WERI-Rb-1 (cell line): ENCODE results near the gene ZNF619.
"Not testable (repeated sequence)": the region's sequence is repeated elsewhere in the genome, so short reads cannot be mapped to it uniquely, and the experiment has no call there.

ENCODE experiments used
- DNase-seq: peaks from one replicate; pipeline ENCODE4 v3.0.0-alpha.2; 2020
- H3K27ac ChIP-seq: fragments of 250-450 bp; sonication (Bioruptor Pico); 2 replicates; pipeline ENCODE4 v1.5.1; 2020; ENCODE audit warnings: mild to moderate bottlenecking, moderate library complexity
- H3K27me3 ChIP-seq: fragments of 250-450 bp; sonication (Bioruptor Pico); 2 replicates; pipeline ENCODE4 v1.5.1; 2021; ENCODE audit warnings: mild to moderate bottlenecking, low read depth, moderate library complexity; ENCODE audit not compliant: insufficient read depth, severe bottlenecking
- H3K36me3 ChIP-seq: fragments of 250-450 bp; sonication (Bioruptor Pico); 2 replicates; pipeline ENCODE4 v1.5.1; 2020; ENCODE audit warnings: mild to moderate bottlenecking, moderate library complexity
- H3K4me3 ChIP-seq: 2 replicates; pipeline ENCODE4 v1.5.1; 2011; ENCODE audit warnings: low read depth, mild to moderate bottlenecking, control low read depth, low read length
- H3K9me3 ChIP-seq: fragments of 250-450 bp; sonication (Bioruptor Pico); 2 replicates; pipeline ENCODE4 v1.5.1; 2021; ENCODE audit warnings: mild to moderate bottlenecking, moderate library complexity; ENCODE audit not compliant: severe bottlenecking
- TF ChIP-seq, protein P1 (sequence below): IDR thresholded peaks from 2 replicates; pipeline ENCODE4 v1.5.1; 2011; ENCODE audit warnings: low read depth, mild to moderate bottlenecking, control low read depth, inconsistent platforms, low read length

The ZNF619 gene

GRCh38 chr3:40455328-40455727 lies 21.6 kb upstream of the ZNF619 start:
- no peaks in the 10 kb centered on the region for H3K9me3 ChIP-seq
- no peak overlapping the region for H3K27ac ChIP-seq
- H3K27me3 ChIP-seq, result no peaks in the 10 kb centered on the region
- H3K36me3 ChIP-seq, result peaks cover 32% of the 10 kb centered on the region
- H3K4me3 ChIP-seq, result no peak overlapping the region
- TF ChIP-seq, protein P1, sequence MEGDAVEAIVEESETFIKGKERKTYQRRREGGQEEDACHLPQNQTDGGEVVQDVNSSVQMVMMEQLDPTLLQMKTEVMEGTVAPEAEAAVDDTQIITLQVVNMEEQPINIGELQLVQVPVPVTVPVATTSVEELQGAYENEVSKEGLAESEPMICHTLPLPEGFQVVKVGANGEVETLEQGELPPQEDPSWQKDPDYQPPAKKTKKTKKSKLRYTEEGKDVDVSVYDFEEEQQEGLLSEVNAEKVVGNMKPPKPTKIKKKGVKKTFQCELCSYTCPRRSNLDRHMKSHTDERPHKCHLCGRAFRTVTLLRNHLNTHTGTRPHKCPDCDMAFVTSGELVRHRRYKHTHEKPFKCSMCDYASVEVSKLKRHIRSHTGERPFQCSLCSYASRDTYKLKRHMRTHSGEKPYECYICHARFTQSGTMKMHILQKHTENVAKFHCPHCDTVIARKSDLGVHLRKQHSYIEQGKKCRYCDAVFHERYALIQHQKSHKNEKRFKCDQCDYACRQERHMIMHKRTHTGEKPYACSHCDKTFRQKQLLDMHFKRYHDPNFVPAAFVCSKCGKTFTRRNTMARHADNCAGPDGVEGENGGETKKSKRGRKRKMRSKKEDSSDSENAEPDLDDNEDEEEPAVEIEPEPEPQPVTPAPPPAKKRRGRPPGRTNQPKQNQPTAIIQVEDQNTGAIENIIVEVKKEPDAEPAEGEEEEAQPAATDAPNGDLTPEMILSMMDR, result no peak
- no peak for DNase-seq

- TF ChIP-seq, protein P1, result no peak
- H3K27me3 ChIP-seq, result no peaks in the 10 kb centered on the region
- peak overlapping the region; percentile 99 for H3K4me3 ChIP-seq
- peaks cover 42% of the 10 kb centered on the region for H3K36me3 ChIP-seq
- no peaks in the 10 kb centered on the region for H3K9me3 ChIP-seq
- no peak for DNase-seq
- H3K27ac ChIP-seq, result peak overlapping the region; percentile 95
These were observed 20.5 kb upstream of the ZNF619 start for GRCh38 chr3:40456279-40456939.

DNA sequence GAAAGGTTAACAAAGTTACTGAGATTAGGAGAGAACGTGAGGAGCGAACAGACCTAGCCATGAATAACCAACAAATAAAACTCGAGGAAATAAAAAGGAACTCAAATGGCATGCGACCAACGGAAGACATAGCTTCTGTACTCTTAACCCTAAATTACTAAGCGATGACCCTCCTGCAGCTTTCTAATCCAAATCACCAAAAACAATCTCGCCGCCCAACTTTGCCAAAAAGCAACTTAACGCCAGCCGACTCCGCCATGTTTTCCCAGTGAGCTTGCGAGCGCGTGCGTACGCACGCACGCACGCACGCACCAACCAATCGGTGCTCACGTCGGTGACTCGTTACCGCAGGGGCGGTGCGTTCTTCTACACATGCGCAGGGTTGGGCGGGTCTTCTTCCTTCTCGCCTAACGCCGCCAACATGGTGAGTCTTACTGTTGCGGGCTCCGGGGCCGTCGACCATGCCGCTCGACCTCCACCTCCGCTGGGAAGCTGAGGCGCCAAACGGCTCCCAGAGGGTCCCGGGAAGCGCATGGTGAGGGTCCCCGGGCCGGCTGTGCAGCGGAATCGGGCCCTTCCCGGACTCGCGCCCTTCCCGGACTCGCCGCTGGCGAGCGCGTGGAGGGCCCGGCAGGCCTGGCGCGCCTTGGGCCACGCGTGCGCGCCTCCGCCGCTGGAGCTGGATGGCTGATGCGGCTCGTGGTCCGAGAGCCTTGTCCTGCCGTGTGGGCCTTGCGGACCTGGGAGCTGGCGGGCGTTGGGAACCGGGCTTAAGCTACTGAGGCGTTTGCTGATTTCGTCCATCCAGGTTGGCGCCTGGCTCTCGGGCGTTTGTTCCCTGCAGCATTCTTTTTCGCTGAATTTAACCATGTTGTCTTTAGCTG lies 19.7 kb upstream of the ZNF619 start, which contains the start of gene RPL14:
Gene RPL14 (plus strand): TSS at position 400 of the 884 bp plus-strand sequence. CDS start 133 bp downstream, at position 533.
- TF ChIP-seq, protein P1, result no peak

GRCh38 chr3:40458473-40458872 lies 18.4 kb upstream of the ZNF619 start:
- TF ChIP-seq, protein P1, result no peak
- Histone ChIP-seq H3K36me3 (peaks cover 60% of the 10 kb centered on the region), H3K9me3 (no peaks in the 10 kb centered on the region), H3K4me3 (peak overlapping the region; percentile 99), H3K27me3 (no peaks in the 10 kb centered on the region), H3K27ac (no peak overlapping the region; the same call in 1 of the 2 replicates)
- no peak for DNase-seq

More for the DNA sequence above, 19.7 kb upstream of the ZNF619 start, which contains the start of gene RPL14:
- Histone ChIP-seq H3K27ac (peak within 1 kb of the TSS; percentile 95), H3K27me3 (no peaks in the 10 kb centered on the region), H3K9me3 (no peaks in the 10 kb centered on the region), H3K4me3 (peak within 1 kb of the TSS; percentile 99), H3K36me3 (peaks cover 49% of the 10 kb centered on the region)
- DNase-seq, result peak; percentile 94

GRCh38 chr3:40460481-40460880 lies 16.4 kb upstream of the ZNF619 start:
- not testable (repeated sequence) for H3K9me3 ChIP-seq, H3K27me3 ChIP-seq, H3K4me3 ChIP-seq, DNase-seq, H3K27ac ChIP-seq
- peaks cover 79% of the 10 kb centered on the region for H3K36me3 ChIP-seq

- Histone ChIP-seq H3K4me3 (no peak overlapping the region), H3K9me3 (no peaks in the 10 kb centered on the region), H3K36me3 (peaks cover 86% of the 10 kb centered on the region), H3K27me3 (no peaks in the 10 kb centered on the region), H3K27ac (no peak overlapping the region)
- TF ChIP-seq, protein P1, result no peak
- DNase-seq, result no peak
These were observed 15.8 kb upstream of the ZNF619 start for GRCh38 chr3:40461161-40461560.

DNA sequence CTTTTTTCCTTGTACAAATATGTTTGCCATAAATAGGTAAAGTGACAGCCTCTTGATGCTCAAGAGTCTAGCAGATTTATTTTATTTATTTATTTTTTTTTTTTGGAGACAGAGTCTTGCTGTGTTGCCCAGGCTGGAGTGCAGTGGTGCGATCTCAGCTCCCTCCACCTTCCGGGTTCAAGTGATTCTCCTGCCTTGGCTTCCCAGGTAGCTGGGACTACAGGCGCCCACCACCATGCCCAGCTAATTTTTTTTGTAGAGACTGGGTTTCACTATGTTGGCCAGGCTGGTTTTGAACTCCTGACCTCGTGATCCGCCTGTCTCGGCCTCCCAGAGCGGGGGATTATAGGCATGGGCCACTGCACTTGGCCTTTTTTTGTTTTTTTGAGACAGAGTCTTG lies 14.1 kb upstream of the ZNF619 start:
- DNase-seq, H3K27me3 ChIP-seq, H3K9me3 ChIP-seq, H3K4me3 ChIP-seq, H3K27ac ChIP-seq: not testable (repeated sequence)
- H3K36me3 ChIP-seq, result peaks cover 91% of the 10 kb centered on the region
